ENCODE results near the gene CDK5RAP1.

- TF ChIP-seq POLR2A (IDR thresholded peaks at IDR 0.05; ENCODE audit: low read depth, low read length) (no peak), TAF1 (IDR thresholded peaks at IDR 0.05; ENCODE audit: borderline replicate concordance, low read depth, low read length) (no peak), POLR2AphosphoS5 (IDR thresholded peaks at IDR 0.05; ENCODE audit: low read depth, low read length) (no peak)
These were observed 24.0 kb downstream of the CDK5RAP1 start for GRCh38 chr20:33377366-33377765.
